Activated CD8-positive, alpha-beta T cell treated with anti-CD3 and anti-CD28 coated beads for 36 hours (primary cell): ENCODE results near the gene CENPX. TPM values are rescaled to one million over a fixed set of nuclear protein-coding genes. Genes with fewer than 3 reads are reported as not detected.

Source experiments
- ATAC-seq: fragments of 200-7000 bp; cut with Tn5 transposase; one replicate; pipeline ENCODE4 v1.10.0; 2021; ENCODE audit warnings: mild to moderate bottlenecking, moderate library complexity
- CTCF ChIA-PET: fragments of 350-600 bp; sonication (Branson Sonifier 250); formaldehyde crosslinking; loops from one replicate; lab custom pipeline; 2021; ENCODE audit warnings: antibody characterized with exemption; lab: Charles Lee
- POLR2A ChIA-PET: fragments of 350-600 bp; sonication (Branson Sonifier 250); formaldehyde crosslinking; loops from one replicate; lab custom pipeline; 2021; ENCODE audit warnings: antibody characterized with exemption; lab: Charles Lee
- DNase-seq: peaks from one replicate; pipeline ENCODE4 v3.0.0-alpha.2; 2020
- H3K27ac Mint-ChIP-seq: one replicate; pipeline ENCODE4 v1.8.0; 2021; ENCODE audit warnings: mild to moderate bottlenecking, mixed read lengths
- H3K27me3 Mint-ChIP-seq: one replicate; pipeline ENCODE4 v1.8.0; 2021; ENCODE audit warnings: mixed read lengths
- H3K36me3 Mint-ChIP-seq: one replicate; pipeline ENCODE4 v1.8.0; 2021; ENCODE audit warnings: low read depth, mixed read lengths
- H3K4me1 Mint-ChIP-seq: one replicate; pipeline ENCODE4 v1.8.0; 2021; ENCODE audit warnings: low read depth, mixed read lengths
- H3K4me3 Mint-ChIP-seq: one replicate; pipeline ENCODE4 v1.8.0; 2021; ENCODE audit warnings: mild to moderate bottlenecking, moderate library complexity, mixed read lengths
- H3K9me3 Mint-ChIP-seq: one replicate; pipeline ENCODE4 v1.8.0; 2021; ENCODE audit warnings: mixed read lengths
- CTCF ChIP-seq: fragments of 200-600 bp; IDR thresholded peaks from one replicate; pipeline ENCODE4 v1.8.0; 2022; ENCODE audit warnings: antibody characterized with exemption, mild to moderate bottlenecking
- intact Hi-C: fragments of 100-400 bp; cut with micrococcal nuclease; formaldehyde crosslinking; loops from one replicate; pipeline ENCODE4 v1.10.0; 2022
- total RNA-seq, 2 experiments: library from RNA; stranded (reverse); gene quantifications; one replicate each; pipeline ENCODE4 v1.2.3, GENCODE V29; 2021

CENPX gene
- total RNA-seq, 2 experiments from 2014 or later, result 88.7 to 98.1 TPM

GRCh38 chr17:82015311-82015971, 7.2 kb downstream of the CENPX start:
- ATAC-seq (no peak), DNase-seq (no peak)
- intact Hi-C loops, result no loop called here
- Mint-ChIP-seq H3K27me3 (no peaks in the 10 kb centered on the region), H3K4me3 (no peak overlapping the region), H3K9me3 (no peaks in the 10 kb centered on the region), H3K4me1 (no peaks in the 10 kb centered on the region), H3K27ac (no peak overlapping the region), H3K36me3 (peaks cover 3% of the 10 kb centered on the region)
- ChIA-PET POLR2A (interaction anchor here (1.0 kb wide), 1 partner anchor 36 kb away, joined by 4 read pairs; no protein-coding TSS in a partner anchor), CTCF (interaction anchor here (1.7 kb wide), 1 partner anchor 56 kb away, joined by 6 read pairs; no protein-coding TSS in a partner anchor)
- no peak for TF ChIP-seq CTCF

DNA sequence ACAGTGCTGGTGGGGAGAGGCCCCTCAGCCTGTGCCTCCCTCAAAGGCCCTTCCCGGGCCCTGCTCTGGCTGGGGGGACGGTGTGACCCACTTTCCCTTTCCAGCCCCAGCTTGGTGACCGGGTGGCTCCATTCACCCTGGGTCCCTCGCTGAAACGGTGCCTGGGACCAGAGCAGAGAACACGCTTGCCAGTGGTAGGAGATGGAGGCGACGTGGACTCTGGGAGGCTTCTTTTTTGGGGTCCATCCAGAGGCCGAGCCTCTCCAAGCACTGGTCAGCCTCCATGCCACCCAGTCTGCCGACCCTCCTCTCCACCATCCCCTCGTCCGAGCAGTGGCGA, 7.7 kb downstream of the CENPX start:
- ChIA-PET POLR2A (interaction anchor here (0.6 kb wide), 1 partner anchor 127 kb away, joined by 3 read pairs; no protein-coding TSS in a partner anchor), CTCF (interaction anchor here (1.7 kb wide), 1 partner anchor 55 kb away, joined by 6 read pairs; no protein-coding TSS in a partner anchor)
- peaks cover 3% of the 10 kb centered on the region for H3K36me3 Mint-ChIP-seq
- no peaks in the 10 kb centered on the region for H3K27me3 Mint-ChIP-seq
- ATAC-seq (no peak), DNase-seq (no peak)
- intact Hi-C loops, result no loop called here
- no peaks in the 10 kb centered on the region for H3K4me1 Mint-ChIP-seq
- no peaks in the 10 kb centered on the region for H3K9me3 Mint-ChIP-seq
- no peak for TF ChIP-seq CTCF
- H3K4me3 Mint-ChIP-seq, result no peak overlapping the region
- H3K27ac Mint-ChIP-seq, result no peak overlapping the region

DNA sequence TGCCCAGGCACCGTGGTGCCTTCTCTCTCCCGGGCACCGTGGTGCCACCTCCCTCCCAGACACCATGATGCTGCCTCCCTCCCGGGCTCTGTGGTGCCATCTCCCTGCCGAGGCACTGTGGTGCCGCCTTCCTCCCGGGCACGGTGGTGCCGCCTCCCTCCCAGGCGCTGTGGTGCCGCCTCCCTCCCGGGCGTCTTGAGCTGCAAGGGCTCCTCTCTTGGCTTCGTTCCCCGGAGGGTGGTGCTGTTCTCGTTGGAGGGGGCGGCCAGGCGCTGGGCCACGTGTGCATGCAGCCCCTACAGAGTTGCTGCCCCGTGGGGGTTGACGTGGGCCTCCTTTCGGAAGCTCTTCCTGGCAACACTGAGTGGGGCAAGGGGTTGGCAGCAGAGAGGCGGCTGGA, 8.2 kb downstream of the CENPX start:
- no peak overlapping the region for H3K4me3 Mint-ChIP-seq
- CTCF ChIA-PET, result interaction anchor here (1.7 kb wide), 1 partner anchor 55 kb away, joined by 6 read pairs; no protein-coding TSS in a partner anchor
- intact Hi-C loops, result no loop called here
- H3K27ac Mint-ChIP-seq, result no peak overlapping the region
- POLR2A ChIA-PET, result interaction anchor here (0.6 kb wide), 1 partner anchor 128 kb away, joined by 3 read pairs; no protein-coding TSS in a partner anchor
- H3K36me3 Mint-ChIP-seq, result peaks cover 3% of the 10 kb centered on the region
- H3K27me3 Mint-ChIP-seq, result no peaks in the 10 kb centered on the region
- no peak for DNase-seq
- TF ChIP-seq CTCF, result no peak
- H3K4me1 Mint-ChIP-seq, result peaks cover 4% of the 10 kb centered on the region
- H3K9me3 Mint-ChIP-seq, result no peaks in the 10 kb centered on the region
- no peak for ATAC-seq

- DNase-seq (no peak), ATAC-seq (no peak)
- Mint-ChIP-seq H3K4me1 (peaks cover 6% of the 10 kb centered on the region), H3K4me3 (no peak overlapping the region), H3K27me3 (no peaks in the 10 kb centered on the region), H3K9me3 (no peaks in the 10 kb centered on the region), H3K27ac (no peak overlapping the region), H3K36me3 (peaks cover 3% of the 10 kb centered on the region)
- ChIA-PET POLR2A (interaction anchor here (0.7 to 1.1 kb wide), 3 partner anchors 17 to 182 kb away, joined by 3 read pairs; no protein-coding TSS in a partner anchor), CTCF (interaction anchor here (0.9 to 2.1 kb wide), 2 partner anchors 16 to 54 kb away, joined by 3 to 5 read pairs; no protein-coding TSS in a partner anchor)
- intact Hi-C loops, result no loop called here
- TF ChIP-seq CTCF, result no peak
These were observed 8.8 kb downstream of the CENPX start for GRCh38 chr17:82013772-82014321.

DNA sequence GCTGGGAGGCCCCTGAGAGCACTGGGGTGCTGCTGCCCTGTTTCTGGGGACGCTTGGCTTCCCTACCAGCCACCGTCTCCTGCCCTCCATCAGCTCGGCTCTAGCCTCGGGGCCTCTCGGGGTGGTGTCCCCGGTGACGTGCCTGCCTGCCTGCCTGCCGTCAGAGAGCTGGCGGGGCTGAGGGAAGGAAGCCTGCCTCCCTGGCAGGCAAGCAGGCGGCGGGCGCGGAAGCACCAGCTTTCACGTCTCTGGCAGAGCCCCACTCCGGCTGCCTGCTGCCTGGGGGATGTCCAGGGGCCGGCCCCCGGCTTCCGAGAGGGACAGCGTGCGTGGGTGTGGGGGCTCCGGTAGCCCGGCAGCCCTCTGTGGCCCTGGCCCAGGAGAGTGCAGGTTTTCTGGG, 9.3 kb downstream of the CENPX start:
- intact Hi-C loops, result no loop called here
- ATAC-seq (no peak), DNase-seq (no peak)
- Mint-ChIP-seq H3K27ac (no peak overlapping the region), H3K36me3 (no peaks in the 10 kb centered on the region), H3K9me3 (no peaks in the 10 kb centered on the region), H3K4me1 (peaks cover 6% of the 10 kb centered on the region), H3K4me3 (no peak overlapping the region), H3K27me3 (no peaks in the 10 kb centered on the region)
- ChIA-PET CTCF (interaction anchor here (0.9 to 2.1 kb wide), 2 partner anchors 17 to 54 kb away, joined by 3 to 5 read pairs; no protein-coding TSS in a partner anchor), POLR2A (interaction anchor here (0.7 to 1.1 kb wide), 3 partner anchors 16 to 183 kb away, joined by 3 read pairs; no protein-coding TSS in a partner anchor)
- no peak for TF ChIP-seq CTCF
